ENCODE results near the gene COMT.
A peak's percentile ranks its signal among the peaks of the same experiment; 100 is the strongest.

DNA sequence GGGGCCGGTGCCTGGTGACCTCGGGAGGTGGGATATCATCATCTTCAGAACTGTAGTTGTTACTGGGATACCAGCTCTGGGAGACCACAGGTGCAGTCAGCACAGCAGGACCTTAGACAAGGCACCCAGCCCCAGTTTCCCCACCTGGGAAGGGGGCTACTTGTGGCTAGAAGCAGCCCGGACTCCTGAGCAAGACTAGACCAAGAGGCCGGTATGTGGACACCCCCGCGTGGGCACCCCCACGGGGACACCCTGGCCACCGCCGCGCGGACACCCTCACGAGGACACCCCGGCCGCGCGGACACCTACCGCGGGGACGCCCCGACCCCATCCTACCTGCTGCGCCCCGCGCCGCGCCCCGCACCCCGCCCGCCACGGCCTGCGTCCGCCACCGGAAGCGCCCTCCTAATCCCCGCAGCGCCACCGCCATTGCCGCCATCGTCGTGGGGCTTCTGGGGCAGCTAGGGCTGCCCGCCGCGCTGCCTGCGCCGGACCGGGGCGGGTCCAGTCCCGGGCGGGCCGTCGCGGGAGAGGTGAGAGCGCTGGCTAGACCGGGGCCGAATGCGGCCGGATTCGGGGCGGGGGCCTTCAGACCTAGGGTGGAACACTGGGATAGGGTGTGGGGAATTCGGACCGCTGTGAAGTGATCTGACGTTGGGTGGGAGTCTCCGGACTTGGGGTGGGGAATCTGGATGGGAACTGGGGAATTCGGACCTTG, at the start of gene COMT, which contains the start of gene TXNRD2:
- TF ChIP-seq POLR2AphosphoS5 (IDR thresholded peaks at IDR 0.05; ENCODE audit: borderline replicate concordance, low read depth, low read length) = peak; percentile 58; the same call in 1 of the 2 replicates
- TF ChIP-seq EZH2 (IDR thresholded peaks at IDR 0.05) = no peak
